Spleen (tissue), 13 donors: ENCODE results near the gene PAX3. TPM values are rescaled to one million over a fixed set of nuclear protein-coding genes. Genes with fewer than 3 reads are reported as not detected.

Source experiments
- DNase-seq: peaks from one replicate; pipeline ENCODE4 v3.0.0-alpha.2; 2020
- H3K27ac ChIP-seq, 8 donors: fragments of 200-600 bp; sonication (generic) in 7 of 8; 1 replicate in 4 of 8; 2 replicates in 4 of 8; pipeline versions ENCODE4 v1.5.0 to v1.8.0; 2016 to 2021; ENCODE audit warnings: inconsistent platforms in 4 of 8, mild to moderate bottlenecking in 4 of 8, moderate library complexity in 1 of 8
- H3K27me3 ChIP-seq, 7 donors: fragments of 200-600 bp; sonication (generic) in 6 of 7; replicated peaks in 1 of 7; 1 replicate in 4 of 7; 2 replicates in 3 of 7; pipeline versions ENCODE4 v1.5.0 to v1.8.0; 2016 to 2021; ENCODE audit warnings: inconsistent platforms in 3 of 7, mild to moderate bottlenecking in 1 of 7
- H3K36me3 ChIP-seq, 6 donors: fragments of 200-600 bp; sonication (generic) in 5 of 6; 1 replicate in 4 of 6; 2 replicates in 2 of 6; pipeline versions ENCODE4 v1.5.0 to v1.8.0; 2016 to 2021; ENCODE audit warnings: inconsistent platforms in 2 of 6
- H3K4me1 ChIP-seq, 6 donors: fragments of 200-600 bp; sonication (generic) in 5 of 6; 1 replicate in 3 of 6; 2 replicates in 3 of 6; pipeline versions ENCODE4 v1.5.0 to v1.8.0; 2016 to 2021; ENCODE audit warnings: inconsistent platforms in 3 of 6
- H3K4me3 ChIP-seq, 8 donors: fragments of 200-600 bp; sonication (generic) in 7 of 8; 1 replicate in 4 of 8; 2 replicates in 4 of 8; pipeline versions ENCODE4 v1.5.0 to v1.8.0; 2016 to 2021; ENCODE audit warnings: inconsistent platforms in 4 of 8, mild to moderate bottlenecking in 4 of 8, moderate library complexity in 2 of 8
- H3K9me3 ChIP-seq, 8 donors: fragments of 200-600 bp; sonication (generic) in 7 of 8; 1 replicate in 4 of 8; 2 replicates in 4 of 8; pipeline versions ENCODE4 v1.5.0 to v1.8.0; 2016 to 2021; ENCODE audit warnings: inconsistent platforms in 4 of 8
- CTCF ChIP-seq, 11 experiments: fragments of 200-600 bp in 7 of 11; fragments of 450-650 bp in 4 of 11; sonication (generic) in 4 of 11; IDR thresholded peaks in 8 of 11; conservative IDR thresholded peaks in 3 of 11; 1 replicate in 7 of 11; 2 replicates in 4 of 11; pipeline versions ENCODE4 v1.4.0 to v1.8.0; 2016 to 2021; ENCODE audit warnings: antibody characterized with exemption in 11 of 11, inconsistent platforms in 4 of 11, mild to moderate bottlenecking in 1 of 11
- POLR2A ChIP-seq, 3 donors: fragments of 450-650 bp; IDR thresholded peaks; one replicate each; pipeline ENCODE4 v1.5.1; 2017; ENCODE audit warnings: antibody characterized with exemption in 3 of 3, mild to moderate bottlenecking in 1 of 3
- POLR2AphosphoS5 ChIP-seq, 3 donors: sonication (generic); formaldehyde crosslinking; IDR thresholded peaks; one replicate each; pipeline ENCODE4 v1.5.1; 2017; ENCODE audit warnings: antibody characterized with exemption in 3 of 3
- WGBS, 5 donors: extraction: QIAGEN DNeasy Blood & Tissue Kit in 3 of 5; methylation state at CpG; one replicate each; pipeline versions ENCODE4 v1.1.5 to v1.1.7; 2013 to 2018; 5-methylcytosine and 5-hydroxymethylcytosine counted together
- intact Hi-C: fragments of 100-400 bp; cut with DNase I; formaldehyde crosslinking; loops from one replicate; pipeline ENCODE4 v1.15.0; 2023; ENCODE audit warnings: low total_unique reads
- long read RNA-seq, 2 donors: transcript quantifications; one replicate each; lab custom pipeline, GENCODE V29; 2026
- polyA plus RNA-seq, 3 donors: library from polyadenylated mRNA; stranded (reverse); fragments of 200-250 nt; gene quantifications; one replicate each; pipeline ENCODE4 v1.2.1, GENCODE V29; 2013
- total RNA-seq, 7 donors: library from RNA; depleted of rRNA in 3 of 7; stranded (reverse); fragments of >200 nt in 3 of 7; fragmentation: NEBNext Ultra II Directional in 4 of 7; extraction: Animal tissue kit (Norgen Biotek cat#: 25700) in 4 of 7; gene quantifications; one replicate each; pipeline versions ENCODE4 v1.1.0 to v1.2.1, GENCODE V29; 2016 to 2021
- donor health status: healthy with polysubstance abuse.
- donor health status: DM: no; HTN: no; CAD: no; lungs with moderate emphysema.
- donor health status: DM: no; HTN: no; CAD: no.
- donor health status: Bipolar disorder and iron deficiency.
- donor health status: healthy.
- donor health status: DM: no; HTN: no; CAD: no.
- donor health status: DM: yes; HTN: yes; CAD: no.

The PAX3 gene
- total RNA-seq, result under 1 TPM in 1 of 7 donors, not detected in 6; 0.26 TPM
- polyA plus RNA-seq, result not detected
- long read RNA-seq, donor 1, result 0 reads
- long read RNA-seq, donor 2, result 0 reads

GRCh38 chr2:222298311-222299150 lies at the start of gene PAX3:
PAX3 (minus strand) TSS chr2:222298998; CDS start chr2:222298615, 383 bp downstream.
- H3K4me1 ChIP-seq, result peaks cover 9 to 82% (median 50%) of the 10 kb centered on the region in 6 donors

GRCh38 chr2:222341331-222341730 lies 42.5 kb upstream of the PAX3 start:
- H3K27ac ChIP-seq, result no peak overlapping the region
- 82 to 93% (median 91%) methylated on average over 1 of the region's 1 CpG for WGBS, 5 donors
- H3K9me3 ChIP-seq, result no peaks in the 10 kb centered on the region
- no peak for DNase-seq
- intact Hi-C loops, result no loop called here
- no peaks in the 10 kb centered on the region for H3K36me3 ChIP-seq
- H3K27me3 ChIP-seq, result no peaks in the 10 kb centered on the region
- TF ChIP-seq POLR2A (IDR thresholded peaks at IDR 0.05) (no peak), POLR2AphosphoS5 (IDR thresholded peaks at IDR 0.05) (no peak), CTCF (IDR thresholded peaks at IDR 0.05 in 8 of 11, conservative IDR thresholded peaks at IDR 0.05 in 3 of 11) (no peak)
- H3K4me1 ChIP-seq, result no peaks in the 10 kb centered on the region
- no peak overlapping the region for H3K4me3 ChIP-seq

More at GRCh38 chr2:222298311-222299150, at the start of gene PAX3:
- 4 to 9% (median 6%) methylated on average over 53 to 63 of the region's 63 CpGs for WGBS, 5 donors
- Histone ChIP-seq H3K4me3 (peak within 1 kb of the TSS in 4 of 8 donors; percentile 11 to 43 (median 16)), H3K27me3 (peaks cover 8 to 100% (median 100%) of the 10 kb centered on the region in 7 donors), H3K27ac (no peak within 1 kb of the TSS), H3K9me3 (peaks cover 0 to 12% (median 0%) of the 10 kb centered on the region in 8 donors), H3K36me3 (no peaks in the 10 kb centered on the region)
- DNase-seq, result peak; percentile 76
- intact Hi-C loops, result no loop called here
- TF ChIP-seq CTCF (IDR thresholded peaks at IDR 0.05 in 8 of 11, conservative IDR thresholded peaks at IDR 0.05 in 3 of 11) (no peak), POLR2A (IDR thresholded peaks at IDR 0.05) (no peak), POLR2AphosphoS5 (IDR thresholded peaks at IDR 0.05) (no peak)

- Histone ChIP-seq H3K27ac (no peak overlapping the region), H3K4me1 (no peaks in the 10 kb centered on the region), H3K36me3 (no peaks in the 10 kb centered on the region), H3K9me3 (peaks cover 4 to 27% (median 23%) of the 10 kb centered on the region in 8 donors), H3K27me3 (no peaks in the 10 kb centered on the region), H3K4me3 (no peak overlapping the region)
- DNase-seq, result no peak
- intact Hi-C loops, result no loop called here
- WGBS, 5 donors, result 86 to 95% (median 89%) methylated on average over 1 of the region's 1 CpG
- TF ChIP-seq POLR2AphosphoS5 (IDR thresholded peaks at IDR 0.05), result no peak
- no peak for TF ChIP-seq POLR2A (IDR thresholded peaks at IDR 0.05)
- TF ChIP-seq CTCF (IDR thresholded peaks at IDR 0.05 in 8 of 11, conservative IDR thresholded peaks at IDR 0.05 in 3 of 11), result no peak
Measured at GRCh38 chr2:222338374-222338773, 39.6 kb upstream of the PAX3 start.

- intact Hi-C loops, result no loop called here
- Histone ChIP-seq H3K9me3 (peaks cover 4 to 31% (median 24%) of the 10 kb centered on the region in 8 donors), H3K36me3 (no peaks in the 10 kb centered on the region), H3K4me3 (no peak overlapping the region), H3K27me3 (no peaks in the 10 kb centered on the region), H3K27ac (no peak overlapping the region), H3K4me1 (no peaks in the 10 kb centered on the region)
- no peak for DNase-seq
- no peak for TF ChIP-seq CTCF (IDR thresholded peaks at IDR 0.05 in 8 of 11, conservative IDR thresholded peaks at IDR 0.05 in 3 of 11)
- TF ChIP-seq POLR2A (IDR thresholded peaks at IDR 0.05), result no peak
- no peak for TF ChIP-seq POLR2AphosphoS5 (IDR thresholded peaks at IDR 0.05)
Measured at GRCh38 chr2:222336931-222337330, 38.1 kb upstream of the PAX3 start.
